ENCODE results near the gene GPR15. TPM values are rescaled to one million over a fixed set of nuclear protein-coding genes. Genes with fewer than 3 reads are reported as not detected.

Gene GPR15
- total and polyA plus RNA-seq, 10 of the 15 experiments (the other 5 are each of a cell fraction or from before 2014, with no cell fraction given) = 70.7 to 150 (median 115) TPM

DNA sequence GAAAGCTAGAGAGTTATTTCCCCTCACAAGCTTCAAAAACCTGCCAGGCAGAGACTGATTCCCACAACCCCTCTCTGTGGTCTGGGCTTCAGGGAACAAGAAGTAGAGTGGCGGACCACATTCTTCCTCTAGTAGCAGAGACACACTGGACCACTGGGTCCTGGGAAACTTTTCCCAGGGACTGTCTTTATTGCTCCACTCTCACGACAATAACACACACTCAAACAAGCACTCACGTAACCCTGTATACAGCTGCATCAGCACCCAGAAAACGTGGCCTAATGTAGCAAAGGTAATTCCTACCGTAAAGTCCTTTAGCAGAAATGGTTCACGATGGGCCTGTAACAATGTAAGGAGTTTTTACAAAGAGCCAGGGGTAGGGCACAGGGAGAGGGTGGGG, 34.1 kb downstream of the GPR15 start (continued):
- TF ChIP-seq, protein P1, sequence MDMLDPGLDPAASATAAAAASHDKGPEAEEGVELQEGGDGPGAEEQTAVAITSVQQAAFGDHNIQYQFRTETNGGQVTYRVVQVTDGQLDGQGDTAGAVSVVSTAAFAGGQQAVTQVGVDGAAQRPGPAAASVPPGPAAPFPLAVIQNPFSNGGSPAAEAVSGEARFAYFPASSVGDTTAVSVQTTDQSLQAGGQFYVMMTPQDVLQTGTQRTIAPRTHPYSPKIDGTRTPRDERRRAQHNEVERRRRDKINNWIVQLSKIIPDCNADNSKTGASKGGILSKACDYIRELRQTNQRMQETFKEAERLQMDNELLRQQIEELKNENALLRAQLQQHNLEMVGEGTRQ (IDR thresholded peaks at IDR 0.05; ENCODE audit: borderline replicate concordance, low read depth, low read length) = no peak

DNA sequence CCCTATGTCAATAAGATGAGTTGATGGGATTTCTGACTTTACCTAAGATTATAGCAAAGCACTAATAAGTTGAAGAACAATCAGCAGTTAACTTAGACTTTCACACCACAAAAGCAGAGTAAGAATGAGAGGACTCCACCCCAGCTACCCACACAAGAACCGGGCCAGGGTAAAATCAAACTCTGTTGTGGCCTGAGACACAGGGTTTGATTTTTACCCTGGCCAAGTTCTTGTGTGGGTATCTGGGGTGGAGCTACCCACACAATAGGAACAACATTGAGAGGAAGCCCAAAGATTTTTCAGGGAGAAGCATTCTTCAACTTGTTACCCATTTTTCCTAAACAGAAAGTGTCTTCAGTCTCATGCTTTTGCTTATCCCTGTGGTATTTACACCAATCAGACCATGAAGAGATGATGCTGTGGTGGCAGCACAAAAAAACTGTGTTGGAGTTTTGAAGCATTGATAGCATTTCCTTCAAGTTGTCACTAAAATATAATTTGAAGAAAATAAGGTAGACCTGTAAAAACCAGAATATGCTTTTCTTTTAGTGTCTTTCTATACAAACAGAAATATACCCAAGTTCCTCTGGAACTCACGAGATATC, 36.0 kb downstream of the GPR15 start:
- Histone ChIP-seq H3K36me3 (ENCODE audit: control insufficient read depth in 2 of 2, insufficient read depth in 2 of 2, low read length in 1 of 2) (no peaks in the 10 kb centered on the region; a peak in 1 of 4 replicates), H3K27me3 (replicated peaks in 1 of 2; ENCODE audit: control insufficient read depth in 2 of 2, insufficient read depth in 2 of 2, low read length in 1 of 2) (no peaks in the 10 kb centered on the region), H4K20me1 (ENCODE audit: control insufficient read depth, insufficient read depth) (no peaks in the 10 kb centered on the region), H2AFZ (ENCODE audit: control insufficient read depth, low read depth, low read length) (peak overlapping the region; percentile 61), H3K4me2 (ENCODE audit: control insufficient read depth, insufficient read depth) (peak overlapping the region; percentile 11), H3K4me1 (ENCODE audit: control insufficient read depth, insufficient read depth, low read length) (peaks cover 40% of the 10 kb centered on the region), H3K27ac (ENCODE audit: control insufficient read depth, insufficient read depth) (peak overlapping the region; percentile 100), H3K9me3 (replicated peaks; ENCODE audit: control insufficient read depth, insufficient read depth, low read length) (no peaks in the 10 kb centered on the region; the same call in 2 of the 3 replicates), H3K4me3 (peak overlapping the region; percentile 22), H3K9ac (ENCODE audit: control insufficient read depth, insufficient read depth, low read length) (peak overlapping the region; percentile 58; the same call in 1 of the 2 replicates), H3K79me2 (ENCODE audit: control insufficient read depth, insufficient read depth, low read length) (peaks cover 61% of the 10 kb centered on the region)
- 23% methylated on average over 2 of the region's 2 CpGs for WGBS (ENCODE audit: insufficient coverage, insufficient replicate concordance, low lambda C conversion rate, missing lambda C conversion rate)
- ATAC-seq (peak; percentile 21), FAIRE-seq (no peak), DNase-seq (ENCODE audit: low read depth, low spot score) (no peak)
- SMC1A ChIA-PET (ENCODE audit: uncharacterized antibody, unreplicated experiment) = interaction anchor here (1.3 to 23.6 kb wide), 4 partner anchors 16 to 33 kb away, joined by 3 to 603 read pairs (median 118); partner anchors contain the start of gene GPR15
- no TSS peak for BruUV-seq (replicated peaks)
- intact Hi-C loops (cut with micrococcal nuclease; ENCODE audit: unreplicated experiment) (no loop called here), in situ Hi-C loops (cut with MboI) (no loop called here)
- POLR2A ChIA-PET = interaction anchor here (0.5 to 23.2 kb wide), 3 partner anchors 31 to 114 kb away, joined by 4 to 350 read pairs (median 6); partner anchors contain the start of gene GPR15
- RAD21 ChIA-PET (ENCODE audit: unreplicated experiment) = interaction anchor here (0.8 to 20.2 kb wide), 5 partner anchors 12 to 47 kb away, joined by 3 to 511 read pairs (median 3); partner anchors contain the start of gene GPR15
- CTCF ChIA-PET = interaction anchor here (1.1 to 2.1 kb wide), 2 partner anchors 10 to 22 kb away, joined by 3 to 10 read pairs; no protein-coding TSS in a partner anchor
- TF ChIP-seq, protein P2, sequence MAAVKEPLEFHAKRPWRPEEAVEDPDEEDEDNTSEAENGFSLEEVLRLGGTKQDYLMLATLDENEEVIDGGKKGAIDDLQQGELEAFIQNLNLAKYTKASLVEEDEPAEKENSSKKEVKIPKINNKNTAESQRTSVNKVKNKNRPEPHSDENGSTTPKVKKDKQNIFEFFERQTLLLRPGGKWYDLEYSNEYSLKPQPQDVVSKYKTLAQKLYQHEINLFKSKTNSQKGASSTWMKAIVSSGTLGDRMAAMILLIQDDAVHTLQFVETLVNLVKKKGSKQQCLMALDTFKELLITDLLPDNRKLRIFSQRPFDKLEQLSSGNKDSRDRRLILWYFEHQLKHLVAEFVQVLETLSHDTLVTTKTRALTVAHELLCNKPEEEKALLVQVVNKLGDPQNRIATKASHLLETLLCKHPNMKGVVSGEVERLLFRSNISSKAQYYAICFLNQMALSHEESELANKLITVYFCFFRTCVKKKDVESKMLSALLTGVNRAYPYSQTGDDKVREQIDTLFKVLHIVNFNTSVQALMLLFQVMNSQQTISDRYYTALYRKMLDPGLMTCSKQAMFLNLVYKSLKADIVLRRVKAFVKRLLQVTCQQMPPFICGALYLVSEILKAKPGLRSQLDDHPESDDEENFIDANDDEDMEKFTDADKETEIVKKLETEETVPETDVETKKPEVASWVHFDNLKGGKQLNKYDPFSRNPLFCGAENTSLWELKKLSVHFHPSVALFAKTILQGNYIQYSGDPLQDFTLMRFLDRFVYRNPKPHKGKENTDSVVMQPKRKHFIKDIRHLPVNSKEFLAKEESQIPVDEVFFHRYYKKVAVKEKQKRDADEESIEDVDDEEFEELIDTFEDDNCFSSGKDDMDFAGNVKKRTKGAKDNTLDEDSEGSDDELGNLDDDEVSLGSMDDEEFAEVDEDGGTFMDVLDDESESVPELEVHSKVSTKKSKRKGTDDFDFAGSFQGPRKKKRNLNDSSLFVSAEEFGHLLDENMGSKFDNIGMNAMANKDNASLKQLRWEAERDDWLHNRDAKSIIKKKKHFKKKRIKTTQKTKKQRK (IDR thresholded peaks at IDR 0.05; ENCODE audit: low read depth, low read length) = no peak
- 0 out of 2 replicates have a peak, but pooled peaks have one; percentile 17 for TF ChIP-seq JUND (IDR thresholded peaks at IDR 0.05; ENCODE audit: low read depth, low read length)
- no peak for TF ChIP-seq HDGF (IDR thresholded peaks at IDR 0.05)
- TF ChIP-seq NFXL1 (IDR thresholded peaks at IDR 0.05; ENCODE audit: borderline replicate concordance) = no peak
- no peak; the same call in 1 of the 2 replicates for TF ChIP-seq RAD21 (IDR thresholded peaks at IDR 0.05; ENCODE audit: insufficient read depth, low read depth, low read length)
- TF ChIP-seq NR2F1 (conservative IDR thresholded peaks at IDR 0.05) = no peak
- no peak for TF ChIP-seq GABPA (IDR thresholded peaks at IDR 0.05; ENCODE audit: low read depth)
- TF ChIP-seq, protein P3, sequence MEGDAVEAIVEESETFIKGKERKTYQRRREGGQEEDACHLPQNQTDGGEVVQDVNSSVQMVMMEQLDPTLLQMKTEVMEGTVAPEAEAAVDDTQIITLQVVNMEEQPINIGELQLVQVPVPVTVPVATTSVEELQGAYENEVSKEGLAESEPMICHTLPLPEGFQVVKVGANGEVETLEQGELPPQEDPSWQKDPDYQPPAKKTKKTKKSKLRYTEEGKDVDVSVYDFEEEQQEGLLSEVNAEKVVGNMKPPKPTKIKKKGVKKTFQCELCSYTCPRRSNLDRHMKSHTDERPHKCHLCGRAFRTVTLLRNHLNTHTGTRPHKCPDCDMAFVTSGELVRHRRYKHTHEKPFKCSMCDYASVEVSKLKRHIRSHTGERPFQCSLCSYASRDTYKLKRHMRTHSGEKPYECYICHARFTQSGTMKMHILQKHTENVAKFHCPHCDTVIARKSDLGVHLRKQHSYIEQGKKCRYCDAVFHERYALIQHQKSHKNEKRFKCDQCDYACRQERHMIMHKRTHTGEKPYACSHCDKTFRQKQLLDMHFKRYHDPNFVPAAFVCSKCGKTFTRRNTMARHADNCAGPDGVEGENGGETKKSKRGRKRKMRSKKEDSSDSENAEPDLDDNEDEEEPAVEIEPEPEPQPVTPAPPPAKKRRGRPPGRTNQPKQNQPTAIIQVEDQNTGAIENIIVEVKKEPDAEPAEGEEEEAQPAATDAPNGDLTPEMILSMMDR (IDR thresholded peaks at IDR 0.05 in 2 of 3, conservative IDR thresholded peaks at IDR 0.05 in 1 of 3; ENCODE audit: control insufficient read depth in 2 of 3, extremely low read depth in 1 of 3, insufficient read depth in 1 of 3, low read depth in 3 of 3, low read length in 3 of 3) = no peak
- TF ChIP-seq BMI1 (IDR thresholded peaks at IDR 0.05; ENCODE audit: borderline replicate concordance) = no peak
- TF ChIP-seq LARP7 (IDR thresholded peaks at IDR 0.05) = no peak
- TF ChIP-seq CREM (IDR thresholded peaks at IDR 0.05; ENCODE audit: low read depth) = no peak
- no peak for TF ChIP-seq SUZ12 (IDR thresholded peaks at IDR 0.05; ENCODE audit: unreplicated experiment)
- no peak for TF ChIP-seq NR2C1 (IDR thresholded peaks at IDR 0.05)
- no peak for TF ChIP-seq HDAC2 (IDR thresholded peaks at IDR 0.05)
- TF ChIP-seq TCF7 (IDR thresholded peaks at IDR 0.05; ENCODE audit: borderline replicate concordance) = no peak

Data from GM12878 (cell line).